OCI-LY7 (cell line): ENCODE measurements around the gene STPG3. TPM values are rescaled to one million over a fixed set of nuclear protein-coding genes. Genes with fewer than 3 reads are reported as not detected.

Experiments
- BruUV-seq: library from RNA; stranded (reverse); fragments of 400-500 nt; replicated peaks from 2 replicates; lab custom pipeline; 2021; lab: Mats Ljungman, UMichigan
- CTCF ChIA-PET: fragments of 300-600 bp; sonication (Branson Sonifier 250); formaldehyde crosslinking; loops from one replicate; lab custom pipeline; 2022; ENCODE audit warnings: antibody characterized with exemption; ENCODE audit not compliant: unreplicated experiment; lab: Charles Lee
- POLR2A ChIA-PET: fragments of 300-600 bp; sonication (Branson Sonifier 250); formaldehyde crosslinking; loops from one replicate; lab custom pipeline; 2022; ENCODE audit warnings: antibody characterized with exemption; lab: Charles Lee
- DNase-seq: peaks from one replicate; pipeline ENCODE4 v3.0.0-alpha.2; 2015; ENCODE audit warnings: low spot score
- H2AFZ ChIP-seq: fragments of 200-600 bp; sonication (generic), shearing (Covaris generic); 2 replicates; pipeline ENCODE4 v1.6.1; 2014; ENCODE audit warnings: mild to moderate bottlenecking, antibody characterized with exemption, low read length, moderate library complexity
- H3K27ac ChIP-seq: fragments of 200-600 bp; sonication (generic); 2 replicates; pipeline ENCODE4 v1.5.1; 2014; ENCODE audit warnings: mixed run types, low read depth, mild to moderate bottlenecking, moderate library complexity, low read length, inconsistent platforms; ENCODE audit not compliant: poor library complexity, severe bottlenecking
- H3K36me3 ChIP-seq: fragments of 200-600 bp; sonication (generic); 2 replicates; pipeline ENCODE4 v1.6.1; 2014; ENCODE audit warnings: mild to moderate bottlenecking, antibody characterized with exemption, low read length, moderate library complexity, mixed read lengths; ENCODE audit not compliant: insufficient read depth
- H3K4me1 ChIP-seq: fragments of 200-600 bp; sonication (generic); 2 replicates; pipeline ENCODE4 v1.5.1; 2014; ENCODE audit warnings: mild to moderate bottlenecking, low read length; ENCODE audit not compliant: insufficient read depth, poor library complexity, severe bottlenecking
- H3K4me2 ChIP-seq: fragments of 200-600 bp; sonication (generic); 2 replicates; pipeline ENCODE4 v1.6.1; 2014; ENCODE audit warnings: mild to moderate bottlenecking, low read length
- H3K4me3 ChIP-seq: fragments of 200-600 bp; sonication (generic); 2 replicates; pipeline ENCODE4 v1.5.1; 2014; ENCODE audit warnings: mild to moderate bottlenecking, low read depth, low read length; ENCODE audit not compliant: poor library complexity, severe bottlenecking
- H3K79me2 ChIP-seq: fragments of 200-600 bp; sonication (generic); 2 replicates; pipeline ENCODE4 v1.6.1; 2016; ENCODE audit warnings: low read depth, mild to moderate bottlenecking, low read length, moderate library complexity, mixed read lengths; ENCODE audit not compliant: insufficient read depth
- H3K9me2 ChIP-seq: fragments of 200-600 bp; sonication (generic); 2 replicates; pipeline ENCODE4 v1.6.1; 2016; ENCODE audit warnings: mild to moderate bottlenecking, low read length, mixed read lengths; ENCODE audit not compliant: insufficient read depth
- H3K9me3 ChIP-seq: fragments of 200-600 bp; sonication (generic); 2 replicates; pipeline ENCODE4 v1.6.1; 2014; ENCODE audit warnings: mild to moderate bottlenecking, mixed run types, low read length, mixed read lengths
- H4K20me1 ChIP-seq: fragments of 200-600 bp; sonication (generic); 2 replicates; pipeline ENCODE4 v1.6.1; 2014; ENCODE audit warnings: mild to moderate bottlenecking, antibody characterized with exemption, low read length, moderate library complexity, mixed read lengths; ENCODE audit not compliant: insufficient read depth
- EZH2phosphoT487 ChIP-seq: fragments of 200-600 bp; sonication (generic); IDR thresholded peaks from 2 replicates; pipeline ENCODE4 v1.6.1; 2018; ENCODE audit warnings: low read depth, borderline replicate concordance, mild to moderate bottlenecking, mixed run types, antibody characterized with exemption, low read length, moderate library complexity, mixed read lengths
- intact Hi-C: fragments of 100-400 bp; cut with micrococcal nuclease; formaldehyde crosslinking; loops from one replicate; pipeline ENCODE4 v1.10.0; 2022; ENCODE audit not compliant: unreplicated experiment
- total RNA-seq, 2 experiments: library from RNA; depleted of rRNA in 1 of 2; stranded (reverse); fragments of >200 nt in 1 of 2; shearing (Covaris generic) in 1 of 2; gene quantifications; 2 replicates each; pipeline ENCODE4 v1.2.3, GENCODE V29; 2014 to 2022
- TF ChIP-seq, protein P1 (sequence below): fragments of 200-600 bp; sonication (generic); conservative IDR thresholded peaks from 2 replicates; pipeline ENCODE4 v1.5.1; 2014; ENCODE audit warnings: mild to moderate bottlenecking, antibody characterized with exemption, low read length, moderate library complexity, mixed read lengths

The STPG3 gene
- total RNA-seq, 2 experiments from 2014 or later, result 0.73 to 2.7 TPM

DNA sequence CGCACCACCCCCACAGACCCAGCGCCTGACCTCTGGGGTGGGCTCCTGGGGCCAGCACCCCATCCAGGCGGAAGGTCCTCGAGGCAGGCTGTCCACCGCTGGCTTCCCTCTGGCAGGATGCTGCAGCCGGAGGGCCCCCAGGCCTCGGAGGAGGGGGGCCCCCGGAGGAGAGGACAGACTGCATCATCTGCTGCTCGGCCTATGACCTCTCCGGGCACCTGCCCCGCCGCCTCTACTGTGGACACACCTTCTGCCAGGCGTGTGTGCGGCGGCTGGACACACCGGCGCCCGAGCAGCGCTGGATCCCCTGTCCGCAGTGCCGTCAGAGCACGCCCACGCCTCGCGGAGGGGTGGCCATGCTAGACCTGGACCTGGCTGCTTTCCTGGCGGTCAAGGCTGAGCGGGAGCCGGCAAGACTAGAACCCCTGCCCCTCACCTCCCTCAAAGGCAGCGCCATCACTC is 22.5 kb upstream of the STPG3 start:
- POLR2A ChIA-PET, result no interaction called here
- TF ChIP-seq, protein P1, sequence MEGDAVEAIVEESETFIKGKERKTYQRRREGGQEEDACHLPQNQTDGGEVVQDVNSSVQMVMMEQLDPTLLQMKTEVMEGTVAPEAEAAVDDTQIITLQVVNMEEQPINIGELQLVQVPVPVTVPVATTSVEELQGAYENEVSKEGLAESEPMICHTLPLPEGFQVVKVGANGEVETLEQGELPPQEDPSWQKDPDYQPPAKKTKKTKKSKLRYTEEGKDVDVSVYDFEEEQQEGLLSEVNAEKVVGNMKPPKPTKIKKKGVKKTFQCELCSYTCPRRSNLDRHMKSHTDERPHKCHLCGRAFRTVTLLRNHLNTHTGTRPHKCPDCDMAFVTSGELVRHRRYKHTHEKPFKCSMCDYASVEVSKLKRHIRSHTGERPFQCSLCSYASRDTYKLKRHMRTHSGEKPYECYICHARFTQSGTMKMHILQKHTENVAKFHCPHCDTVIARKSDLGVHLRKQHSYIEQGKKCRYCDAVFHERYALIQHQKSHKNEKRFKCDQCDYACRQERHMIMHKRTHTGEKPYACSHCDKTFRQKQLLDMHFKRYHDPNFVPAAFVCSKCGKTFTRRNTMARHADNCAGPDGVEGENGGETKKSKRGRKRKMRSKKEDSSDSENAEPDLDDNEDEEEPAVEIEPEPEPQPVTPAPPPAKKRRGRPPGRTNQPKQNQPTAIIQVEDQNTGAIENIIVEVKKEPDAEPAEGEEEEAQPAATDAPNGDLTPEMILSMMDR, result no peak
- no peak for TF ChIP-seq EZH2phosphoT487
- Histone ChIP-seq H3K27ac (no peak overlapping the region), H2AFZ (no peak overlapping the region), H3K4me3 (no peak overlapping the region), H3K36me3 (no peaks in the 10 kb centered on the region), H4K20me1 (no peaks in the 10 kb centered on the region), H3K4me2 (no peak overlapping the region), H3K4me1 (peaks cover 11% of the 10 kb centered on the region), H3K9me2 (no peaks in the 10 kb centered on the region), H3K79me2 (no peaks in the 10 kb centered on the region), H3K9me3 (no peaks in the 10 kb centered on the region)
- BruUV-seq, result no TSS peak
- CTCF ChIA-PET, result no interaction called here
- intact Hi-C loops, result no loop called here
- no peak for DNase-seq

DNA sequence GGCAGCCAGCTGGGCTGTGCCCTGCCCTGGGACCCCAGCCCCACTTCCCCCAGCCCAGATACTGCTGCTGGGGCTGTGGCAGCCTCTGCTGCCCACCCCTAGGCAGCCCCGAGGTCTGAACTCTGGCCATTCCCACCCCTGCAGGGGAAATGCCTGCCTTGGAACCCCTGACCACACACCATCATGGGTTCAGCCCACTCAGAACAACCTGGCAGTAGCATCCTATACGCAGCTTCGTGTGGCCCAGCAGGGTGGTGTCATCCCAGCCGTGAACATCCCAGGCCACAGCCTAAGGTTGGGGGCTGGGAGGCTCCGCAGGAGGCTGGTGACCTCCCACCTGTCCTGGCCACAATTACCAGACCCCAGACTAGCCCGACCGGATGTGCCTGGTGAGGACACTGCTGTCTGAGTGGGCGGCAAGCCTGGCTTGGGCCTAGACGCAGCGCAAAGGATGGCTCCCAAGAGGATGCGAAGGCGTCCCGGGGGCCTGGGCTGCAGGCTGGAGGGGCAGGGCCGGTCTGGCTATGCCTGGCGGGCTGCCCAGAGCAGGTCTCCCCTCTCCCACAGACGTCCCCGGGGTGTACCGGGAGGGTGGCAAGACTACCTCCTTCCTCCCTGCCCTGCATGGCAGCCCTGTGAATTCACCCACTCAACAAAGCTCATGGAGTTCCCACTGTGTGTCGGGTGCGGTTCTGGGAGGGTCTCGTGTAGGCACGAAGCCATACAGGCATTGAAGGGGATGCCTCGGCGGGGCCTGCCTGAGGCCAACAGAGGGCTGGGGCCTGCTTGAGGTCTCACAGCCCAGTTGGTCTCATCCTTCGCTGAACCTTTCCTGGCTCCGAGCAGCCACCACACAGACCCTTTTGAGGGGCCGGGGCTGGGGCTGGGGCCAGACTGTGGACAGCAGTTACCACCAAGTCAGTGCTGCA is 21.9 kb upstream of the STPG3 start:
- Histone ChIP-seq H4K20me1 (no peaks in the 10 kb centered on the region), H3K4me1 (peaks cover 11% of the 10 kb centered on the region), H3K36me3 (no peaks in the 10 kb centered on the region), H3K9me2 (no peaks in the 10 kb centered on the region), H3K9me3 (no peaks in the 10 kb centered on the region), H2AFZ (no peak overlapping the region), H3K27ac (no peak overlapping the region), H3K4me2 (no peak overlapping the region), H3K79me2 (no peaks in the 10 kb centered on the region), H3K4me3 (no peak overlapping the region)
- ChIA-PET CTCF (no interaction called here), POLR2A (no interaction called here)
- intact Hi-C loops, result no loop called here
- TF ChIP-seq, protein P1, result no peak
- TF ChIP-seq EZH2phosphoT487, result no peak
- no peak for DNase-seq
- no TSS peak for BruUV-seq
